ENCODE results near the gene DENND6B. TPM values are rescaled to one million over a fixed set of nuclear protein-coding genes. Genes with fewer than 3 reads are reported as not detected.

The DENND6B gene
- total RNA-seq, 2 donors from 2014 or later: 9.6 to 19.6 TPM

DNA sequence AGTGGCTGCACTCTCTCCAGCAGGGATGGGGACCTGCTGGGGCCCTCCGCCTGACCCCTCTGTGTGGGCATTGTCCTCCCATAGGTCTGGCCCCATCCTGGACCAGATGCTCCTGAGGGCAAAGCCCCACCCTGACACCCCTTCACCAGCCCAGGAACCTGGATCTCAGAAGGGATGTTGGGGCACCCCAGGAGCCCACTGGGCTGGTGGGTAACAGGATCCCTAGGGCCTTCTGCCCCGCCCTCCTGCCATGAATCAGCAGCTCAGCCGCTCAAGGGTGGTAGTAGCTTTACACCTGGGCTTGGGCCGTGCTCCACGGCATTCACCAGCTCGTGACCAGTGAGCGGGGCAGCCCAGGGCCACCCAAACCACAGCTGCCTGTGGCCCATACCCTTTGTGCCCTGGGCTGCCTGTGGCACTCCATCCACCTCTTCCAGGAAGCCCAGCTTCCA is 64.3 kb downstream of the DENND6B start:
- H3K9me3 ChIP-seq: no peaks in the 10 kb centered on the region
- TF ChIP-seq POLR2A (IDR thresholded peaks at IDR 0.05) (no peak), CTCF (IDR thresholded peaks at IDR 0.05) (no peak), POLR2AphosphoS5 (IDR thresholded peaks at IDR 0.05) (no peak)
- no peaks in the 10 kb centered on the region for H3K36me3 ChIP-seq
- H3K4me3 ChIP-seq: no peak overlapping the region
- WGBS: 76% methylated on average over 7 of the region's 7 CpGs
- peaks cover 4% of the 10 kb centered on the region for H3K4me1 ChIP-seq (replicated peaks)
- H3K27me3 ChIP-seq (replicated peaks; ENCODE audit: insufficient read depth): no peaks in the 10 kb centered on the region
- intact Hi-C loops (cut with DNase I): no loop called here
- no peak for DNase-seq (ENCODE audit: low spot score)
- no peak overlapping the region for H3K27ac ChIP-seq

GRCh38 chr22:50261615-50262459 is 65.0 kb downstream of the DENND6B start, which contains the start of gene MAPK12:
Gene MAPK12 (minus strand): TSS chr22:50261683. CDS start chr22:50261509, 174 bp downstream.
- WGBS: 9% methylated on average over 17 of the region's 61 CpGs
- no peaks in the 10 kb centered on the region for H3K36me3 ChIP-seq
- H3K27me3 ChIP-seq (replicated peaks; ENCODE audit: insufficient read depth): no peaks in the 10 kb centered on the region
- intact Hi-C loops (cut with DNase I): no loop called here
- peaks cover 4% of the 10 kb centered on the region for H3K4me1 ChIP-seq (replicated peaks)
- peak within 1 kb of the TSS; percentile 42 to 51 for H3K27ac ChIP-seq
- DNase-seq (ENCODE audit: low spot score): no peak
- TF ChIP-seq POLR2AphosphoS5 (IDR thresholded peaks at IDR 0.05) (no peak), POLR2A (IDR thresholded peaks at IDR 0.05) (no peak)
- H3K9me3 ChIP-seq: no peaks in the 10 kb centered on the region
- H3K4me3 ChIP-seq: peak within 1 kb of the TSS; percentile 43 to 49

- H3K27ac ChIP-seq: peak overlapping the region; percentile 42 to 51
Measured at GRCh38 chr22:50260801-50261614, 65.8 kb downstream of the DENND6B start.

DNA sequence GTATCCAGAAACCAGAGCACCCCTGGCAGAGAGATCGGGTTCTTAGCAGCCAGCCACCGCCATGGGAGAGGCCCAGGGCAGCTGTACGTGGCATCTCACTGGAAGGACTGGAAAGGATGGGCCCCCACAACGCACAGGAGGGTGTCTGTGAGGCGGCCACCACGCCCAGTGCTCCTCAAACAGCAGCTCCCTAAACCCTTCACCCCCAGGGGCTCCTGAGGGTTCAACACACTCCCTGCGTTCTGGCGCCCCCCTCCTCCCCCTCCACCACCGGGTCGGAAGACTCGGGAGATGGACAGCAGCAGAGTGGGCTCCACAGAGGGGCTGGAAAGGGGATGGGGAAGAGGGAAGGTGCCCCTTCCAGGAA is 66.4 kb downstream of the DENND6B start:
- Histone ChIP-seq H3K4me3 (peak overlapping the region; percentile 43 to 49), H3K27me3 (replicated peaks; ENCODE audit: insufficient read depth) (no peaks in the 10 kb centered on the region), H3K4me1 (replicated peaks) (peaks cover 4% of the 10 kb centered on the region), H3K9me3 (no peaks in the 10 kb centered on the region), H3K36me3 (no peaks in the 10 kb centered on the region), H3K27ac (no peak overlapping the region)
- TF ChIP-seq POLR2A (IDR thresholded peaks at IDR 0.05) (no peak), CTCF (IDR thresholded peaks at IDR 0.05) (no peak), POLR2AphosphoS5 (IDR thresholded peaks at IDR 0.05) (no peak)
- DNase-seq (ENCODE audit: low spot score): no peak
- intact Hi-C loops (cut with DNase I): no loop called here
- WGBS: 35% methylated on average over 11 of the region's 11 CpGs

More at GRCh38 chr22:50260801-50261614, 65.8 kb downstream of the DENND6B start:
- DNase-seq (ENCODE audit: low spot score): no peak
- Histone ChIP-seq H3K4me3 (peak overlapping the region; percentile 43 to 49), H3K4me1 (replicated peaks) (peaks cover 4% of the 10 kb centered on the region), H3K36me3 (no peaks in the 10 kb centered on the region), H3K27me3 (replicated peaks; ENCODE audit: insufficient read depth) (no peaks in the 10 kb centered on the region), H3K9me3 (no peaks in the 10 kb centered on the region)
- TF ChIP-seq CTCF (IDR thresholded peaks at IDR 0.05) (no peak), POLR2A (IDR thresholded peaks at IDR 0.05) (no peak), POLR2AphosphoS5 (IDR thresholded peaks at IDR 0.05) (no peak)
- 2% methylated on average over 20 of the region's 92 CpGs for WGBS
- intact Hi-C loops (cut with DNase I): no loop called here

GRCh38 chr22:50259302-50259701 is 67.5 kb downstream of the DENND6B start:
- no peaks in the 10 kb centered on the region for H3K9me3 ChIP-seq
- H3K4me3 ChIP-seq: no peak overlapping the region
- TF ChIP-seq POLR2A (IDR thresholded peaks at IDR 0.05) (no peak), CTCF (IDR thresholded peaks at IDR 0.05) (no peak), POLR2AphosphoS5 (IDR thresholded peaks at IDR 0.05) (no peak)
- intact Hi-C loops (cut with DNase I): no loop called here
- peaks cover 4% of the 10 kb centered on the region for H3K4me1 ChIP-seq (replicated peaks)
- no peak overlapping the region for H3K27ac ChIP-seq
- H3K36me3 ChIP-seq: no peaks in the 10 kb centered on the region
- no peak for DNase-seq (ENCODE audit: low spot score)
- H3K27me3 ChIP-seq (replicated peaks; ENCODE audit: insufficient read depth): no peaks in the 10 kb centered on the region
- 90% methylated on average over 15 of the region's 15 CpGs for WGBS
